T47D (cell line): ENCODE data around the gene YAP1.

ENCODE experiments used
- DNase-seq, 2 experiments: peaks; one replicate each; pipeline versions ENCODE4 v3.0.0 to v3.0.0-alpha.2; 2011 to 2012; ENCODE audit warnings: low read depth in 1 of 2, low spot score in 1 of 2
- JUND ChIP-seq: IDR thresholded peaks from 2 replicates; pipeline ENCODE4 v1.6.1; 2012; ENCODE audit warnings: low read depth
- in situ Hi-C: cut with HindIII; loops from 2 replicates; pipeline ENCODE4 v1.10.0; 2016; ENCODE audit warnings: low sequenced_read_pairs, low pct_unique_long_range_greater_than_20kb

The YAP1 gene

GRCh38 chr11:102230186-102230585, 119.9 kb downstream of the YAP1 start:
- DNase-seq, result peak in 1 of 2 experiments; percentile 48
- in situ Hi-C loops, result no loop called here
- TF ChIP-seq JUND, result no peak

GRCh38 chr11:102230911-102231310, 120.7 kb downstream of the YAP1 start:
- TF ChIP-seq JUND, result no peak
- DNase-seq, result no peak
- in situ Hi-C loops, result no loop called here

- TF ChIP-seq JUND, result no peak
- no peak for DNase-seq
- in situ Hi-C loops, result no loop called here
These were observed 124.7 kb downstream of the YAP1 start for GRCh38 chr11:102234779-102235439.

- no peak for TF ChIP-seq JUND
- DNase-seq, result no peak
- in situ Hi-C loops, result no loop called here
These were observed 127.0 kb downstream of the YAP1 start for GRCh38 chr11:102237096-102237735.

- in situ Hi-C loops, result no loop called here
- no peak for TF ChIP-seq JUND
- no peak for DNase-seq
These were observed 128.2 kb downstream of the YAP1 start for GRCh38 chr11:102238391-102238821.

GRCh38 chr11:102239448-102239847, 129.2 kb downstream of the YAP1 start:
- in situ Hi-C loops, result no loop called here
- TF ChIP-seq JUND, result no peak
- DNase-seq, result no peak

GRCh38 chr11:102239911-102240310, 129.7 kb downstream of the YAP1 start:
- no peak for TF ChIP-seq JUND
- DNase-seq, result no peak
- in situ Hi-C loops, result no loop called here

GRCh38 chr11:102240502-102240901, 130.3 kb downstream of the YAP1 start:
- TF ChIP-seq JUND, result no peak
- no peak for DNase-seq
- in situ Hi-C loops, result no loop called here

- DNase-seq, result no peak
- in situ Hi-C loops, result no loop called here
These were observed 130.8 kb downstream of the YAP1 start for GRCh38 chr11:102241026-102241425.

GRCh38 chr11:102243399-102243884, 133.2 kb downstream of the YAP1 start:
- no peak for TF ChIP-seq JUND
- DNase-seq, result no peak
- in situ Hi-C loops, result no loop called here

More at GRCh38 chr11:102241026-102241425, 130.8 kb downstream of the YAP1 start:
- TF ChIP-seq JUND, result no peak

GRCh38 chr11:102244681-102245409, 134.6 kb downstream of the YAP1 start:
- peak in 1 of 2 experiments; percentile 69 for DNase-seq
- no peak for TF ChIP-seq JUND
- in situ Hi-C loops, result no loop called here

GRCh38 chr11:102251423-102251822, 141.2 kb downstream of the YAP1 start:
- no peak for TF ChIP-seq JUND
- in situ Hi-C loops, result no loop called here
- no peak for DNase-seq

GRCh38 chr11:102252339-102252891, 142.2 kb downstream of the YAP1 start:
- in situ Hi-C loops, result no loop called here

More at GRCh38 chr11:102252339-102252891, 142.2 kb downstream of the YAP1 start:
- no peak for TF ChIP-seq JUND
- no peak for DNase-seq
